ENCODE results near the gene DLX4. TPM values are rescaled to one million over a fixed set of nuclear protein-coding genes. Genes with fewer than 3 reads are reported as not detected.

The DLX4 gene
- not detected for total RNA-seq

DNA sequence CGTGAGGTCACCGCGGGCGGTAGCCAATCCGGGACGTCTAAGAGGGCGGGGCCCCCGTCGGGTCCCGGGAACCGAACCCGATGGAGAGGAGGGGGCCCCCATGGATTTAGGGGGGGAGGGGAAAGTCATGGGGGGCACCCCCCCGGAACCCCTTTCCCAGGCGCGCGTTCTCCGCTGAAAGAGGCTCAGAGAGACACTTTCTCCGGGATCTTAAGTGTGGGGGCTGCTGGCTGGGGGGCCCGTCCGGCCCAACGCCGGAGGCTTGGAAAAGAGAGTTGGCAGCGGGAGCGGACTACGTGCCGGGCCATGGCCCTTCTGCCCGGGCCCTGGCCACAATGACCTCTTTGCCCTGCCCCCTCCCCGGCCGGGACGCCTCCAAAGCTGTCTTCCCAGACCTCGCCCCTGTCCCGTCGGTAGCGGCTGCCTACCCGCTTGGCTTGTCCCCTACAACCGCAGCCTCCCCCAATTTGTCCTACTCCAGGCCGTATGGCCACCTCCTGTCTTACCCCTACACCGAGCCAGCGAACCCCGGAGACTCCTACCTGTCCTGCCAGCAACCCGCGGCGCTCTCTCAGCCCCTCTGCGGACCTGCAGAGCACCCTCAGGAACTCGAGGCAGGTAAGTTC is at the start of gene DLX4:
Gene DLX4 (plus strand): TSS at position 57 of the 626 bp plus-strand sequence. CDS start 279 bp downstream, at position 336.
- H3K4me3 ChIP-seq (ENCODE audit: low read length in 3 of 3), result peak within 1 kb of the TSS; percentile 55 to 64 (median 63)
- peaks cover 95 to 98% (median 96%) of the 10 kb centered on the region in 3 donors for H3K27me3 ChIP-seq (ENCODE audit: control insufficient read depth in 3 of 3, insufficient read depth in 3 of 3, low read length in 3 of 3)
- H3K4me1 ChIP-seq (ENCODE audit: control insufficient read depth in 3 of 3, insufficient read depth in 3 of 3, low read length in 3 of 3), result peaks cover 25 to 36% (median 35%) of the 10 kb centered on the region in 3 donors
- no peak within 1 kb of the TSS for H3K27ac ChIP-seq (ENCODE audit: low read depth, low read length)
- no peaks in the 10 kb centered on the region for H3K9me3 ChIP-seq (ENCODE audit: control insufficient read depth in 3 of 3, low read length in 3 of 3)
- no peak within 1 kb of the TSS for H3K9ac ChIP-seq (ENCODE audit: low read depth in 1 of 3, low read length in 3 of 3)
- no peaks in the 10 kb centered on the region for H3K36me3 ChIP-seq (ENCODE audit: control insufficient read depth in 3 of 3, insufficient read depth in 3 of 3, low read length in 3 of 3)

GRCh38 chr17:49920030-49920769 is 48.8 kb upstream of the DLX4 start:
- Histone ChIP-seq H3K9ac (ENCODE audit: low read depth in 1 of 3, low read length in 3 of 3) (no peak overlapping the region), H3K27ac (ENCODE audit: low read depth, low read length) (no peak overlapping the region), H3K4me3 (ENCODE audit: low read length in 3 of 3) (no peak overlapping the region), H3K27me3 (ENCODE audit: control insufficient read depth in 3 of 3, insufficient read depth in 3 of 3, low read length in 3 of 3) (peaks cover 0 to 28% (median 14%) of the 10 kb centered on the region in 3 donors), H3K4me1 (ENCODE audit: control insufficient read depth in 3 of 3, insufficient read depth in 3 of 3, low read length in 3 of 3) (no peaks in the 10 kb centered on the region), H3K9me3 (ENCODE audit: control insufficient read depth in 3 of 3, low read length in 3 of 3) (no peaks in the 10 kb centered on the region), H3K36me3 (ENCODE audit: control insufficient read depth in 3 of 3, insufficient read depth in 3 of 3, low read length in 3 of 3) (no peaks in the 10 kb centered on the region)

DNA sequence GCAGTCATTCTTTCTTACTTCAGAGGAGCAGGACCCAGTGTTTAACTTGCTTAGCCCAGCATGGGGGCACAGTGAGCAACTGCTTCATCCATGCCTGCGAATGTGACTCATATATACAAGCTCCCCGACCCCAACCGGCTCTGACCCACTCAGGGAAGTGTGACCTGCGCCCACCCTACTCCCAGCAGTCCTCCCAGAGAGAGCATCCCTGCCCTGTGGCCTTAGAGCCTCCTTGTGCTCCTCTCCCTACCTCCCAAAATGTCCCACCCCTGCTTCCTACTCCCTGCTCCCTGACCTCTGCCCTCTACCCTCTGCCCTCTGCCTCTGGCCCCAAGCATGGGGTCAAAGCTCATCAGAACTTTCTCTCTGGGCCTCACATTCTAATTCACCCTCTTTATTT is 46.9 kb upstream of the DLX4 start:
- no peaks in the 10 kb centered on the region for H3K9me3 ChIP-seq (ENCODE audit: control insufficient read depth in 3 of 3, low read length in 3 of 3)

DNA sequence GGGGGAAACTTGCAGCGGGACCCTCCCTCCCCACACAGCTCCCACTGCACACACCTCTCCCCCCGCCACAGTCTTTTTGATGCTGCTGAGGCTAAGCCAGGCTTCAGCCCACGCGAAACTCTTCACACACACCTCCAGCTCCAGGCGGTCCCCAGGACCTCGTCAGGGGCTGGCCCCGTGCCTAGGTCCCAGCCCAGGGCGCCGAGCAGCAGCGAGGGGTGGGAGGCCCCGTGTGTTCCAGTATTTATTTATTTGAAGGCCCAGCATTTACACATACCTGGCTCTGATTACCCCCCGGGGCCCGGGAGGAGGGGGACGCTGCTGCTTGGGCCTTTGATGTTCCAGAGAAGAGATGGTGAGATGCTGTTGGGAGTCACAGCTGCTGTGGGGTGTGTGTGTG is 44.9 kb upstream of the DLX4 start:
- no peaks in the 10 kb centered on the region for H3K9me3 ChIP-seq (ENCODE audit: control insufficient read depth in 3 of 3, low read length in 3 of 3)
- H3K36me3 ChIP-seq (ENCODE audit: control insufficient read depth in 3 of 3, insufficient read depth in 3 of 3, low read length in 3 of 3), result no peaks in the 10 kb centered on the region
- no peak overlapping the region for H3K27ac ChIP-seq (ENCODE audit: low read depth, low read length)
- H3K4me1 ChIP-seq (ENCODE audit: control insufficient read depth in 3 of 3, insufficient read depth in 3 of 3, low read length in 3 of 3), result peaks cover 0 to 11% (median 5%) of the 10 kb centered on the region in 3 donors
- no peak overlapping the region for H3K9ac ChIP-seq (ENCODE audit: low read depth in 1 of 3, low read length in 3 of 3)
- H3K4me3 ChIP-seq (ENCODE audit: low read length in 3 of 3), result no peak overlapping the region
- H3K27me3 ChIP-seq (ENCODE audit: control insufficient read depth in 3 of 3, insufficient read depth in 3 of 3, low read length in 3 of 3), result peaks cover 4 to 26% (median 22%) of the 10 kb centered on the region in 3 donors

More for the DNA sequence above, 46.9 kb upstream of the DLX4 start:
- Histone ChIP-seq H3K9ac (ENCODE audit: low read depth in 1 of 3, low read length in 3 of 3) (no peak overlapping the region), H3K27ac (ENCODE audit: low read depth, low read length) (no peak overlapping the region), H3K27me3 (ENCODE audit: control insufficient read depth in 3 of 3, insufficient read depth in 3 of 3, low read length in 3 of 3) (peaks cover 0 to 14% (median 13%) of the 10 kb centered on the region in 3 donors), H3K4me1 (ENCODE audit: control insufficient read depth in 3 of 3, insufficient read depth in 3 of 3, low read length in 3 of 3) (peaks cover 0 to 8% (median 4%) of the 10 kb centered on the region in 3 donors), H3K4me3 (ENCODE audit: low read length in 3 of 3) (no peak overlapping the region), H3K36me3 (ENCODE audit: control insufficient read depth in 3 of 3, insufficient read depth in 3 of 3, low read length in 3 of 3) (no peaks in the 10 kb centered on the region)

GRCh38 chr17:49924589-49924988 is 44.4 kb upstream of the DLX4 start:
- no peaks in the 10 kb centered on the region for H3K36me3 ChIP-seq (ENCODE audit: control insufficient read depth in 3 of 3, insufficient read depth in 3 of 3, low read length in 3 of 3)
- no peaks in the 10 kb centered on the region for H3K9me3 ChIP-seq (ENCODE audit: control insufficient read depth in 3 of 3, low read length in 3 of 3)
- H3K9ac ChIP-seq (ENCODE audit: low read depth in 1 of 3, low read length in 3 of 3), result no peak overlapping the region
- H3K4me1 ChIP-seq (ENCODE audit: control insufficient read depth in 3 of 3, insufficient read depth in 3 of 3, low read length in 3 of 3), result peaks cover 0 to 11% (median 5%) of the 10 kb centered on the region in 3 donors
- H3K27me3 ChIP-seq (ENCODE audit: control insufficient read depth in 3 of 3, insufficient read depth in 3 of 3, low read length in 3 of 3), result peaks cover 9 to 30% (median 22%) of the 10 kb centered on the region in 3 donors
- no peak overlapping the region for H3K27ac ChIP-seq (ENCODE audit: low read depth, low read length)
- H3K4me3 ChIP-seq (ENCODE audit: low read length in 3 of 3), result no peak overlapping the region

DNA sequence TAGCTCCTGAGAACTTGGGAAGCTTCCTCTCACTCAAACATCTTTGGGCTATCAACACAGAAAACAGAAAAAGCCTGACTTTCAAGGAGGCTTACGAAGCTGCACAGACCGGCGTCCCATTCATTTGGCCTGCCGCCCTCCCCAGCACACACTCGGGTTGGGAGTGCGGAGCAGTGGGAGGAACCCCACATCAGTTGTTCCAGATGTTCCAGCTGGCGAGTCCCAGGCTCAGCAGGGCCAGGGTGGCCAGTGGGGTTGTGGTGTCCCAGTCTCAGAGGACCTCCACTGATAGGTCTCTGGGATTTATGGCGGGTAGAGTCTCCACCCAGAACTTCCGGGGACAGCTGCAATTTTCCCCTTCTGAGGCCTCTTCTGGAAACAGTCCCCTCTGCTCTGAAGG is 43.1 kb upstream of the DLX4 start:
- H3K4me1 ChIP-seq (ENCODE audit: control insufficient read depth in 3 of 3, insufficient read depth in 3 of 3, low read length in 3 of 3), result peaks cover 0 to 11% (median 5%) of the 10 kb centered on the region in 3 donors
- no peaks in the 10 kb centered on the region for H3K36me3 ChIP-seq (ENCODE audit: control insufficient read depth in 3 of 3, insufficient read depth in 3 of 3, low read length in 3 of 3)
- H3K9me3 ChIP-seq (ENCODE audit: control insufficient read depth in 3 of 3, low read length in 3 of 3), result no peaks in the 10 kb centered on the region
- H3K4me3 ChIP-seq (ENCODE audit: low read length in 3 of 3), result no peak overlapping the region
- H3K27ac ChIP-seq (ENCODE audit: low read depth, low read length), result no peak overlapping the region
- no peak overlapping the region for H3K9ac ChIP-seq (ENCODE audit: low read depth in 1 of 3, low read length in 3 of 3)
- H3K27me3 ChIP-seq (ENCODE audit: control insufficient read depth in 3 of 3, insufficient read depth in 3 of 3, low read length in 3 of 3), result peaks cover 11 to 37% (median 28%) of the 10 kb centered on the region in 3 donors

- no peak overlapping the region for H3K27ac ChIP-seq (ENCODE audit: low read depth, low read length)
- H3K36me3 ChIP-seq (ENCODE audit: control insufficient read depth in 3 of 3, insufficient read depth in 3 of 3, low read length in 3 of 3), result no peaks in the 10 kb centered on the region
- H3K9ac ChIP-seq (ENCODE audit: low read depth in 1 of 3, low read length in 3 of 3), result no peak overlapping the region
- H3K4me3 ChIP-seq (ENCODE audit: low read length in 3 of 3), result no peak overlapping the region
- H3K9me3 ChIP-seq (ENCODE audit: control insufficient read depth in 3 of 3, low read length in 3 of 3), result no peaks in the 10 kb centered on the region
- peaks cover 0 to 11% (median 5%) of the 10 kb centered on the region in 3 donors for H3K4me1 ChIP-seq (ENCODE audit: control insufficient read depth in 3 of 3, insufficient read depth in 3 of 3, low read length in 3 of 3)
- peaks cover 16 to 45% (median 36%) of the 10 kb centered on the region in 3 donors for H3K27me3 ChIP-seq (ENCODE audit: control insufficient read depth in 3 of 3, insufficient read depth in 3 of 3, low read length in 3 of 3)
Observed at GRCh38 chr17:49926886-49927285, 42.1 kb upstream of the DLX4 start.

- peaks cover 16 to 42% (median 40%) of the 10 kb centered on the region in 3 donors for H3K27me3 ChIP-seq (ENCODE audit: control insufficient read depth in 3 of 3, insufficient read depth in 3 of 3, low read length in 3 of 3)
Observed at GRCh38 chr17:49928126-49928800, 40.7 kb upstream of the DLX4 start.

GRCh38 chr17:49928837-49929475 is 40.0 kb upstream of the DLX4 start:
- H3K27me3 ChIP-seq (ENCODE audit: control insufficient read depth in 3 of 3, insufficient read depth in 3 of 3, low read length in 3 of 3), result peaks cover 16 to 43% (median 36%) of the 10 kb centered on the region in 3 donors
- H3K4me3 ChIP-seq (ENCODE audit: low read length in 3 of 3), result no peak overlapping the region
- H3K4me1 ChIP-seq (ENCODE audit: control insufficient read depth in 3 of 3, insufficient read depth in 3 of 3, low read length in 3 of 3), result peaks cover 0 to 11% (median 5%) of the 10 kb centered on the region in 3 donors
- H3K27ac ChIP-seq (ENCODE audit: low read depth, low read length), result no peak overlapping the region
- H3K9ac ChIP-seq (ENCODE audit: low read depth in 1 of 3, low read length in 3 of 3), result no peak overlapping the region
- H3K9me3 ChIP-seq (ENCODE audit: control insufficient read depth in 3 of 3, low read length in 3 of 3), result no peaks in the 10 kb centered on the region
- H3K36me3 ChIP-seq (ENCODE audit: control insufficient read depth in 3 of 3, insufficient read depth in 3 of 3, low read length in 3 of 3), result no peaks in the 10 kb centered on the region

More at GRCh38 chr17:49928126-49928800, 40.7 kb upstream of the DLX4 start:
- H3K27ac ChIP-seq (ENCODE audit: low read depth, low read length), result no peak overlapping the region
- no peak overlapping the region for H3K4me3 ChIP-seq (ENCODE audit: low read length in 3 of 3)
- no peaks in the 10 kb centered on the region for H3K36me3 ChIP-seq (ENCODE audit: control insufficient read depth in 3 of 3, insufficient read depth in 3 of 3, low read length in 3 of 3)
- H3K9me3 ChIP-seq (ENCODE audit: control insufficient read depth in 3 of 3, low read length in 3 of 3), result no peaks in the 10 kb centered on the region
- H3K9ac ChIP-seq (ENCODE audit: low read depth in 1 of 3, low read length in 3 of 3), result no peak overlapping the region
- peaks cover 0 to 11% (median 5%) of the 10 kb centered on the region in 3 donors for H3K4me1 ChIP-seq (ENCODE audit: control insufficient read depth in 3 of 3, insufficient read depth in 3 of 3, low read length in 3 of 3)
